Stimulated activated CD8-positive, alpha-beta memory T cell treated with anti-CD3 and anti-CD28 coated beads, Interleukin-15, amount 100 ng/mL, for 48 hours (primary cell): Measurements from ENCODE around the gene SLF2.
A peak's percentile ranks its signal among the peaks of the same experiment; 100 is the strongest.

ENCODE experiments used
- DNase-seq, 2 donors: peaks; one replicate each; pipeline ENCODE4 v3.0.0-alpha.2; 2020; ENCODE audit warnings: low read depth in 2 of 2

The SLF2 gene

GRCh38 chr10:100980311-100980710, 67.5 kb downstream of the SLF2 start:
- DNase-seq, result no peak

GRCh38 chr10:100980711-100981110, 67.9 kb downstream of the SLF2 start:
- no peak for DNase-seq

GRCh38 chr10:100981178-100981772, 68.5 kb downstream of the SLF2 start:
- no peak for DNase-seq

GRCh38 chr10:100982916-100983830, 70.4 kb downstream of the SLF2 start:
- DNase-seq, result no peak

GRCh38 chr10:100983868-100984671, 71.3 kb downstream of the SLF2 start:
- DNase-seq, result no peak

GRCh38 chr10:100984672-100985177, 72.0 kb downstream of the SLF2 start:
- DNase-seq, result no peak

GRCh38 chr10:100985336-100985735, 72.6 kb downstream of the SLF2 start:
- DNase-seq, result no peak

- no peak for DNase-seq
These were observed 73.8 kb downstream of the SLF2 start for GRCh38 chr10:100986623-100986951.

GRCh38 chr10:100986952-100987684, 74.4 kb downstream of the SLF2 start, which contains the start of the genes MRPL43 and TWNK:
TSS of gene MRPL43 (minus strand) at chr10:100987497. CDS start at chr10:100987443, 54 bp downstream.
TSS of gene TWNK (plus strand) at chr10:100987543. CDS start at chr10:100988211, 668 bp downstream.
- DNase-seq, result peak; percentile 75 to 77

- no peak for DNase-seq
These were observed 74.9 kb downstream of the SLF2 start for GRCh38 chr10:100987685-100988049.

- no peak for DNase-seq
These were observed 75.4 kb downstream of the SLF2 start for GRCh38 chr10:100988166-100988565.

- DNase-seq, result no peak
These were observed 76.3 kb downstream of the SLF2 start for GRCh38 chr10:100989088-100989487.

- no peak for DNase-seq
These were observed 81.4 kb downstream of the SLF2 start for GRCh38 chr10:100993986-100994708.

GRCh38 chr10:100995181-100995580, 82.4 kb downstream of the SLF2 start:
- no peak for DNase-seq

GRCh38 chr10:100996678-100997359, 84.1 kb downstream of the SLF2 start:
- DNase-seq, result no peak

GRCh38 chr10:100997360-100998182, 84.8 kb downstream of the SLF2 start:
- peak; percentile 52 to 56 for DNase-seq

- DNase-seq, result peak in 1 of 2 donors; percentile 47
These were observed 85.6 kb downstream of the SLF2 start for GRCh38 chr10:100998183-100998990.

GRCh38 chr10:100998991-100999741, 86.4 kb downstream of the SLF2 start:
- peak; percentile 55 to 63 for DNase-seq
